Uterus (tissue), 4 donors: Measurements from ENCODE around the gene PLK5. TPM values are rescaled to one million over a fixed set of nuclear protein-coding genes. Genes with fewer than 3 reads are reported as not detected.
A peak's percentile ranks its signal among the peaks of the same experiment; 100 is the strongest.
"Not testable (repeated sequence)": the region's sequence is repeated elsewhere in the genome, so short reads cannot be mapped to it uniquely, and the experiment has no call there.

Experiments
- DNase-seq, 2 donors: peaks; one replicate each; pipeline ENCODE4 v3.0.0-alpha.2; 2019 to 2020
- H3K27ac ChIP-seq, 2 donors: fragments of 200-600 bp; sonication (generic); 1 replicate in 1 of 2; 2 replicates in 1 of 2; pipeline ENCODE4 v1.5.1; 2016 to 2018
- H3K27me3 ChIP-seq, 2 donors: fragments of 200-600 bp; sonication (generic); one replicate each; pipeline ENCODE4 v1.5.1; 2018 to 2019; ENCODE audit warnings: control low read depth in 1 of 2
- H3K36me3 ChIP-seq, 2 donors: fragments of 200-600 bp; sonication (generic); one replicate each; pipeline ENCODE4 v1.5.1; 2019; ENCODE audit warnings: control low read depth in 1 of 2
- H3K4me1 ChIP-seq, 2 donors: fragments of 200-600 bp; sonication (generic); one replicate each; pipeline ENCODE4 v1.5.1; 2018 to 2019; ENCODE audit warnings: control low read depth in 1 of 2
- H3K4me3 ChIP-seq, 2 donors: fragments of 200-600 bp; sonication (generic); 1 replicate in 1 of 2; 2 replicates in 1 of 2; pipeline ENCODE4 v1.5.1; 2018 to 2019; ENCODE audit warnings: mild to moderate bottlenecking in 1 of 2
- H3K9me3 ChIP-seq, 2 donors: fragments of 200-600 bp; sonication (generic); one replicate each; pipeline ENCODE4 v1.5.1; 2019; ENCODE audit warnings: control low read depth in 1 of 2
- POLR2A ChIP-seq, 2 donors: fragments of 450-650 bp; IDR thresholded peaks; one replicate each; pipeline ENCODE4 v1.6.1; 2016; ENCODE audit warnings: antibody characterized with exemption in 2 of 2, mild to moderate bottlenecking in 1 of 2, moderate library complexity in 1 of 2
- intact Hi-C: fragments of 100-400 bp; cut with DNase I; formaldehyde crosslinking; loops from one replicate; pipeline ENCODE4 v1.15.1; 2023; ENCODE audit warnings: low total_unique reads
- total RNA-seq, 4 donors: library from RNA; depleted of rRNA in 3 of 4; stranded (reverse); fragments of >200 nt in 3 of 4; gene quantifications; one replicate each; pipeline versions ENCODE4 v1.1.0 to v1.2.4, GENCODE V29; 2014 to 2023
- TF ChIP-seq, protein P1 (sequence below), 4 experiments: fragments of 200-600 bp in 2 of 4; fragments of 450-650 bp in 2 of 4; sonication (generic) in 2 of 4; IDR thresholded peaks; one replicate each; pipeline ENCODE4 v1.5.1; 2016 to 2019; ENCODE audit warnings: antibody characterized with exemption in 4 of 4, mild to moderate bottlenecking in 2 of 4, moderate library complexity in 1 of 4
- donor health status: DM: yes; HTN: yes; CAD: no.

PLK5 gene
- total RNA-seq, 4 donors from 2014 or later: 0.21 to 2.7 TPM; not detected in 2

DNA sequence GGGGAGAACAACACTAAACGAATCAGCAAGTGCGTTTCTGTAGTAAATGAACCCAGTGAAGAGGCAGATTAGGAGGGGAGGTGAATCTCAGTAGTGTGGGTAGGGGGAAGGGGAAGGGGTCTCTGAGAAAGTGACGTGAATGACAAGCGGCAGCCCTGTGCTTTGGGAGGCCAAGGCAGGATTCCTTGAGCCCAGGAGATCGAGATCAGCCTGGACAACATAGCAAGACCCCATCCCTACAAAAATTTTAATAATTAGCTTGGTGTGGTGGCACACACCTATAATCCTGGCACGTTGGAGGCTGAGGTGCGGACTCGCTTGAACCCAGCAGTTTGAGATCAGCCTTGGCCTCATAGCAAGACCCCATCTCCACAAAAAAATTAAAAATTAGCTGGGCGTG, 8.1 kb downstream of the PLK5 start:
- Histone ChIP-seq H3K27ac (no peak overlapping the region), H3K4me1 (no peaks in the 10 kb centered on the region), H3K36me3 (no peaks in the 10 kb centered on the region), H3K27me3 (no peaks in the 10 kb centered on the region), H3K4me3 (no peak overlapping the region), H3K9me3 (no peaks in the 10 kb centered on the region)
- no peak for DNase-seq
- no peak for TF ChIP-seq POLR2A (IDR thresholded peaks at IDR 0.05)
- TF ChIP-seq, protein P1, sequence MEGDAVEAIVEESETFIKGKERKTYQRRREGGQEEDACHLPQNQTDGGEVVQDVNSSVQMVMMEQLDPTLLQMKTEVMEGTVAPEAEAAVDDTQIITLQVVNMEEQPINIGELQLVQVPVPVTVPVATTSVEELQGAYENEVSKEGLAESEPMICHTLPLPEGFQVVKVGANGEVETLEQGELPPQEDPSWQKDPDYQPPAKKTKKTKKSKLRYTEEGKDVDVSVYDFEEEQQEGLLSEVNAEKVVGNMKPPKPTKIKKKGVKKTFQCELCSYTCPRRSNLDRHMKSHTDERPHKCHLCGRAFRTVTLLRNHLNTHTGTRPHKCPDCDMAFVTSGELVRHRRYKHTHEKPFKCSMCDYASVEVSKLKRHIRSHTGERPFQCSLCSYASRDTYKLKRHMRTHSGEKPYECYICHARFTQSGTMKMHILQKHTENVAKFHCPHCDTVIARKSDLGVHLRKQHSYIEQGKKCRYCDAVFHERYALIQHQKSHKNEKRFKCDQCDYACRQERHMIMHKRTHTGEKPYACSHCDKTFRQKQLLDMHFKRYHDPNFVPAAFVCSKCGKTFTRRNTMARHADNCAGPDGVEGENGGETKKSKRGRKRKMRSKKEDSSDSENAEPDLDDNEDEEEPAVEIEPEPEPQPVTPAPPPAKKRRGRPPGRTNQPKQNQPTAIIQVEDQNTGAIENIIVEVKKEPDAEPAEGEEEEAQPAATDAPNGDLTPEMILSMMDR (IDR thresholded peaks at IDR 0.05): no peak
- intact Hi-C loops: no loop called here

DNA sequence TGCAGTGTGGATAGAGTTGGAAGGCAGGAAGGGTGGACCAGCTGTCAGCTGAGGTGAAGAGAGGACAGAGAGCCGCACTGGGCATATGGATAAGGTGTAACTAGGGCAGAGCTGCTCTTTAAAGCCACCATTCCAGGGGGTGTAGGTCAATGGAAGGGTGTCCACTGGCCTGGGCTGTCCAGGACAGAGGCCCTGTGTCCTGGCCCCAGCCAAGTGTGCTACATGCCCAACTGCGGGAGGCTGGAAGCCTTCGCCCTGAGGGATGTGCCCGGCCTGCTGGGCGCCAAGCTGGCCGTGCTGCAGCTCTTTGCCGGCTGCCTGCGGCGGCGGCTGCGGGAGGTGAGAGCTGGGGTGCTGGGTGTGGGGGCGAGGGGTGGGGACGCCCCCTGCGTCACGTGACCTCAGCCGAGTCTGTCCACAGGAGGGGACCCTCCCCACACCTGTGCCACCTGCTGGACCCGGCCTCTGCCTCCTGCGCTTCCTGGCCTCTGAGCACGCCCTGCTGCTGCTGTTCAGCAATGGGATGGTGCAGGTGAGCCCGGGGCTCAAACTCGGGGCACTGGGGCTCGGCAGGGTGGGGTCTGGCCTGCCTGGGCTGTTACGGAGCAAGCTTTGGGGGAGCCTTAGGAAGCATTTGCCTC, 9.8 kb downstream of the PLK5 start:
- no peak overlapping the region for H3K4me3 ChIP-seq
- no peaks in the 10 kb centered on the region for H3K36me3 ChIP-seq
- H3K4me1 ChIP-seq: peaks cover 0 to under 1% of the 10 kb centered on the region in 2 donors
- no peaks in the 10 kb centered on the region for H3K27me3 ChIP-seq
- intact Hi-C loops: no loop called here
- no peak for TF ChIP-seq POLR2A (IDR thresholded peaks at IDR 0.05)
- H3K27ac ChIP-seq: no peak overlapping the region
- no peaks in the 10 kb centered on the region for H3K9me3 ChIP-seq
- no peak for DNase-seq

DNA sequence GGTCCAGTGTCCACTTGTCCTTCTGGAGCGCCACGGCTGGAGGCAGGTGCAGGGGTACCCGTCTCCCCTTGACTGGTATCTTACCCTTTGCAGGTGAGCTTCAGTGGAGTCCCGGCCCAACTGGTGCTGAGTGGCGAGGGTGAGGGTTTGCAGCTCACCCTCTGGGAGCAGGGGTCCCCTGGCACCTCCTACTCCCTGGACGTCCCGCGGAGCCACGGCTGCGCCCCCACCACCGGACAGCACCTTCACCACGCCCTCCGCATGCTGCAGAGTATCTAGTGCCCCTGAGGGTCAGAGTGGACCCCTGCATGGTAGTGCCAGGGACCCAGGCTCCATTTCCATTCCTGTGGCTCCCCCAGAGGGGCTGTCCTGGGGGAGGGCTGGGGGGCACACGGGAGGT, 11.1 kb downstream of the PLK5 start:
- Histone ChIP-seq H3K4me1 (peaks cover 0 to 5% of the 10 kb centered on the region in 2 donors), H3K27me3 (no peaks in the 10 kb centered on the region), H3K27ac (no peak overlapping the region), H3K4me3 (no peak overlapping the region), H3K36me3 (no peaks in the 10 kb centered on the region), H3K9me3 (no peaks in the 10 kb centered on the region)
- TF ChIP-seq, protein P1 (IDR thresholded peaks at IDR 0.05): no peak
- TF ChIP-seq POLR2A (IDR thresholded peaks at IDR 0.05): no peak
- DNase-seq: no peak
- intact Hi-C loops: no loop called here

DNA sequence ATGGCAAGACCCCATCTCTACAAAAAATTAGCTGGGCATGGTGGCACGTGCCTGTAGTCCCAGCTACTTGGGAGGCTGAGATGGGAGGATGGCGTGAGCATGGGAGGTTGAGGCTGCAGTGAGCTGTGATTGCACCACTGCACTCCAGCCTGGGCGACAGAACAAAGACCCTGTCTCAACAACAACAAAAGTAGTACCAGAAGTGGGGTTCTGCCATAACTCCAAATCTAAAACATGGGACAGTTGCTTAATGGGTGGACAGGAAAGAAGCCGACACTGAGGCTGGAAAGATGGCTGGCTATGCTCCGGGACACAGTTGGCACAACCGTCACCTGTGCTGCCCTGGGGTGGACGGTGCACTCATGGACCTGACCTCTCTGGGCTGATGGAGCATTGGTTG, 11.8 kb downstream of the PLK5 start:
- H3K36me3 ChIP-seq, H3K9me3 ChIP-seq, intact Hi-C loops, H3K27me3 ChIP-seq, DNase-seq, H3K4me3 ChIP-seq, H3K27ac ChIP-seq, H3K4me1 ChIP-seq: not testable (repeated sequence)

DNA sequence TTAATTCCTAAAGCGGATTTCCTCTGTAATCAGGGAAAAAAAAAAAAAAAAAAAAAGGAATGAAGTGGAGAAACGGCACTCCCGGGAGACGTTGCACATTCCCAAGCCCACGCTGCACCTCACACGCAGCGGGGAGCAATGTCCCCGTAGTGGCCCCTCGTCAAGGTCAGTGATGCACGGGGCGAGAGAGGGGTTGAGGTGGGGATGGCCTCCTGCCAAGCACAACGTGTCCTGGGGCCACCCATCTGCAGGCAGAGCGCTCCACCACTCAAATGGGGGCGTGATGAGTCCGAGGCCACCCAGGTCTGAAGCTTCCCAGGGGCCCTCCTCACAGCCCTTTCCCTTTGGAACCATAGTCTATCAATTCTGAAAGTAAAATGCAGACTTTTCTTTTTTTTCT, 15.1 kb downstream of the PLK5 start:
- no peak for DNase-seq
- no peaks in the 10 kb centered on the region for H3K9me3 ChIP-seq
- no peak overlapping the region for H3K27ac ChIP-seq
- TF ChIP-seq, protein P1 (IDR thresholded peaks at IDR 0.05): no peak
- TF ChIP-seq POLR2A (IDR thresholded peaks at IDR 0.05): no peak
- no peak overlapping the region for H3K4me3 ChIP-seq
- H3K4me1 ChIP-seq: peaks cover 0 to 5% of the 10 kb centered on the region in 2 donors
- no peaks in the 10 kb centered on the region for H3K27me3 ChIP-seq
- intact Hi-C loops: no loop called here
- no peaks in the 10 kb centered on the region for H3K36me3 ChIP-seq

DNA sequence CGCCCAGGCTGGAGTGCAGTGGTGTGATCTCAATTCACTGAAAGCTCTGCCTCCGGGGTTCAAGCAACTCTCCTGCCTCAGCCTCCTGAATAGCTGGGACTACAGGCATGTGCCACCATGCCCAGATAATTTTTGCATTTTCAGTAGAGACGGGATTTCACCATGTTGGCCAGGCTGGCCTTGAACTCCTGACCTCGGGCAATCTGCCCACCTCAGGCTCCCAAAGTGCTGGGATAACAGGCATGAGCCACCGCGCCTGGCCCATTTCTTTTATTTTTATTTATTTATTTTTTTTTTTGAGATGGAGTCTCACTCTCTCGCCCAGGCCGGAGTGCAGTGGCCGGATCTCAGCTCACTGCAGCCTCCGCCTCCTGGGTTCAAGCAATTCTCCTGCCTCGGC, 15.9 kb downstream of the PLK5 start:
- H3K27ac ChIP-seq: peak overlapping the region; percentile 15 to 73

More for the DNA sequence above, 15.9 kb downstream of the PLK5 start:
- H3K27me3 ChIP-seq, H3K4me1 ChIP-seq, H3K36me3 ChIP-seq, H3K9me3 ChIP-seq, DNase-seq, H3K4me3 ChIP-seq: not testable (repeated sequence)
- intact Hi-C loops: loop anchor here (10.0 kb wide), 2 partner anchors 225 to 285 kb away; no protein-coding TSS in a partner anchor
